Measurements from ENCODE around the gene DPP7. TPM values are rescaled to one million over a fixed set of nuclear protein-coding genes. Genes with fewer than 3 reads are reported as not detected.
A peak's percentile ranks its signal among the peaks of the same experiment; 100 is the strongest.

DPP7 gene
- total and polyA plus RNA-seq, 9 of the 15 experiments (the other 6 are each of a cell fraction or from before 2014, with no cell fraction given): 0.99 to 365 (median 132) TPM

- peak; percentile 97 to 99 for TF ChIP-seq E2F6 (IDR thresholded peaks at IDR 0.05; ENCODE audit: borderline replicate concordance in 1 of 2, extremely low read depth in 1 of 2, insufficient read depth in 1 of 2, insufficient read length in 1 of 2, low read depth in 1 of 2, low read length in 1 of 2, poor library complexity in 1 of 2, severe bottlenecking in 1 of 2)
- no peak for TF ChIP-seq ZNF717 (CRISPR knock-in tag; IDR thresholded peaks at IDR 0.05)
- TF ChIP-seq RBM14 (IDR thresholded peaks at IDR 0.05; ENCODE audit: borderline replicate concordance, insufficient read depth, low read depth, low read length): no peak
- TF ChIP-seq WHSC1 (IDR thresholded peaks at IDR 0.05; ENCODE audit: low read length): no peak
- no peak for TF ChIP-seq SIX5 (IDR thresholded peaks at IDR 0.05; ENCODE audit: borderline replicate concordance in 1 of 2, insufficient read depth in 1 of 2, low read depth in 1 of 2, low read length in 2 of 2)
- TF ChIP-seq ELK1 (CRISPR knock-in tag; IDR thresholded peaks at IDR 0.05): no peak
- no peak for TF ChIP-seq NFATC3 (IDR thresholded peaks at IDR 0.05)
- TF ChIP-seq KAT8 (IDR thresholded peaks at IDR 0.05; ENCODE audit: low read depth): no peak
- TF ChIP-seq ZNF639 (CRISPR knock-in tag; conservative IDR thresholded peaks at IDR 0.05 in 1 of 2, IDR thresholded peaks at IDR 0.05 in 1 of 2): 0 out of 4 replicates have a peak, but pooled peaks of 1 of the 2 experiments have one; percentile 39
- TF ChIP-seq SOX6 (IDR thresholded peaks at IDR 0.05): no peak
- TF ChIP-seq ATF4 (CRISPR knock-in tag; IDR thresholded peaks at IDR 0.05): no peak
- no peak for TF ChIP-seq TSC22D4 (tag; IDR thresholded peaks at IDR 0.05)
- TF ChIP-seq CBFB (CRISPR knock-in tag; IDR thresholded peaks at IDR 0.05): no peak
- TF ChIP-seq FUS (optimal IDR thresholded peaks at IDR 0.05; ENCODE audit: low read depth, low read length): no peak
- no peak for TF ChIP-seq HDGF (IDR thresholded peaks at IDR 0.05)
- TF ChIP-seq ATF3 (IDR thresholded peaks at IDR 0.05): no peak
- TF ChIP-seq ATF3 (CRISPR knock-in tag; conservative IDR thresholded peaks at IDR 0.05): no peak
- TF ChIP-seq HNRNPLL (IDR thresholded peaks at IDR 0.05; ENCODE audit: low read depth, low read length, poor library complexity, severe bottlenecking): no peak
Measured at GRCh38 chr9:137114613-137115393, at the start of gene DPP7 (continued).

All from K562 (cell line).